ENCODE results near the gene SCT. TPM values are rescaled to one million over a fixed set of nuclear protein-coding genes. Genes with fewer than 3 reads are reported as not detected.

The SCT gene
- total RNA-seq, 2 experiments from 2014 or later = not detected

DNA sequence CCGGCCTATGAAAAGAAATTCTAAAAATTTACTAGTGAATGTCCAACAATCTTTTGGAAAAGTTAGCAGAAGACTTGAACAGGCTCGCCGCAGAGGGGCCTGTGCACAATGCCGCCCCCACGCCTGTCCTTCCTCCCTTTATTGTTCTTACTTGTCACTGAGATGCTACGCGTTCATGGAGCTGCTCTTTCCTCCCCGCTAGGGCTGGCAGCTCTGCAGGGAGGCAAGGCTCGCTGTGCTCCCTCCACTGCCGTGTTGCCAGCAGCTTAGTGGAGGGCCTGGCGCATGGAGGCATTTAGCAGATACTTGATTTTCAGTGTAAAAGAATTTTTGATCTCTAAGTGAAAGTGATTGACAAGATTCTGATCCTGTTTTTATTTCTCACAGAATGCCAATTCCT, 36.0 kb downstream of the SCT start:
- peaks cover 21% of the 10 kb centered on the region for H3K4me1 ChIP-seq (ENCODE audit: insufficient read depth, low read length)
- H3K27ac Mint-ChIP-seq = peak overlapping the region; percentile 68
- no peak overlapping the region for H3K4me3 ChIP-seq (ENCODE audit: low read length)
- DNase-seq (no peak), ATAC-seq (ENCODE audit: poor library complexity) (no peak)
- no peaks in the 10 kb centered on the region for H3K9me3 ChIP-seq (ENCODE audit: control insufficient read depth in 1 of 2, insufficient read depth in 1 of 2, low read length in 2 of 2)
- peaks cover 21% of the 10 kb centered on the region for H3K4me1 Mint-ChIP-seq (ENCODE audit: low read depth)
- CTCF ChIA-PET = interaction anchor here (1.0 kb wide), 1 partner anchor 36 kb away, joined by 3 read pairs; no protein-coding TSS in a partner anchor
- POLR2A ChIA-PET = interaction anchor here (0.6 to 1.3 kb wide), 3 partner anchors 9 to 218 kb away, joined by 3 to 5 read pairs (median 3); partner anchors contain the start of gene PHRF1
- intact Hi-C loops (cut with DNase I, micrococcal nuclease) = no loop called here
- H3K36me3 ChIP-seq (ENCODE audit: insufficient read depth, low read length) = peaks cover 72% of the 10 kb centered on the region
- H3K27ac ChIP-seq (ENCODE audit: low read depth in 1 of 2, low read length in 2 of 2) = no peak overlapping the region
- TF ChIP-seq, protein P1, sequence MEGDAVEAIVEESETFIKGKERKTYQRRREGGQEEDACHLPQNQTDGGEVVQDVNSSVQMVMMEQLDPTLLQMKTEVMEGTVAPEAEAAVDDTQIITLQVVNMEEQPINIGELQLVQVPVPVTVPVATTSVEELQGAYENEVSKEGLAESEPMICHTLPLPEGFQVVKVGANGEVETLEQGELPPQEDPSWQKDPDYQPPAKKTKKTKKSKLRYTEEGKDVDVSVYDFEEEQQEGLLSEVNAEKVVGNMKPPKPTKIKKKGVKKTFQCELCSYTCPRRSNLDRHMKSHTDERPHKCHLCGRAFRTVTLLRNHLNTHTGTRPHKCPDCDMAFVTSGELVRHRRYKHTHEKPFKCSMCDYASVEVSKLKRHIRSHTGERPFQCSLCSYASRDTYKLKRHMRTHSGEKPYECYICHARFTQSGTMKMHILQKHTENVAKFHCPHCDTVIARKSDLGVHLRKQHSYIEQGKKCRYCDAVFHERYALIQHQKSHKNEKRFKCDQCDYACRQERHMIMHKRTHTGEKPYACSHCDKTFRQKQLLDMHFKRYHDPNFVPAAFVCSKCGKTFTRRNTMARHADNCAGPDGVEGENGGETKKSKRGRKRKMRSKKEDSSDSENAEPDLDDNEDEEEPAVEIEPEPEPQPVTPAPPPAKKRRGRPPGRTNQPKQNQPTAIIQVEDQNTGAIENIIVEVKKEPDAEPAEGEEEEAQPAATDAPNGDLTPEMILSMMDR (IDR thresholded peaks at IDR 0.05) = no peak
- H3K27me3 ChIP-seq (ENCODE audit: control insufficient read depth in 1 of 2, insufficient read depth in 2 of 2, low read length in 2 of 2) = no peaks in the 10 kb centered on the region
- H3K9me3 Mint-ChIP-seq = no peaks in the 10 kb centered on the region
- H3K4me3 Mint-ChIP-seq = no peak overlapping the region
- H3K36me3 Mint-ChIP-seq (ENCODE audit: low read depth) = peaks cover 94% of the 10 kb centered on the region
- H3K27me3 Mint-ChIP-seq = no peaks in the 10 kb centered on the region

DNA sequence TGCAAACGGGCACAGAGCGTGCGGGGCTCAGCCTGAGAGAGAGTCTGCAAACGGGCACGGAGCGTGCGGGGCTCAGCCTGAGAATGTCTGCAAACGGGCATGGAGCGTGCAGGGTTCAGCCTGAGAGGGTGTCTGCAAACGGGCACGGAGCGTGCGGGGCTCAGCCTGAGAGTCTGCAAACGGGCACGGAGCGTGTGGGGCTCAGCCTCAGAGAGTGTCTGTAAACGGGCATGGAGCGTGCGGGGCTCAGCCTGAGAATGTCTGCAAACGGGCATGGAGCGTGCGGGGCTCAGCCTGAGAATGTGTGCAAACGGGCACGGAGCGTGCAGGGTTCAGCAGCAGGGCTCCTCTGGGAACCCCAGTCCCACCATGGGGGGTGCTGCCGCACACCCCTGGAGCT, 37.2 kb downstream of the SCT start:
- peaks cover 66% of the 10 kb centered on the region for H3K36me3 ChIP-seq (ENCODE audit: insufficient read depth, low read length)
- no peaks in the 10 kb centered on the region for H3K9me3 ChIP-seq (ENCODE audit: control insufficient read depth in 1 of 2, insufficient read depth in 1 of 2, low read length in 2 of 2)
- ATAC-seq (ENCODE audit: poor library complexity) (no peak), DNase-seq (no peak)
- no peak overlapping the region for H3K4me3 ChIP-seq (ENCODE audit: low read length)
- H3K9me3 Mint-ChIP-seq = no peaks in the 10 kb centered on the region
- peaks cover 83% of the 10 kb centered on the region for H3K36me3 Mint-ChIP-seq (ENCODE audit: low read depth)
- H3K27ac ChIP-seq (ENCODE audit: low read depth in 1 of 2, low read length in 2 of 2) = no peak overlapping the region
- ChIA-PET CTCF (no interaction called here), POLR2A (interaction anchor here (1.3 kb wide), 1 partner anchor 14 kb away, joined by 3 read pairs; the partner anchor contains the start of gene PHRF1)
- H3K4me1 Mint-ChIP-seq (ENCODE audit: low read depth) = peaks cover 22% of the 10 kb centered on the region
- intact Hi-C loops (cut with DNase I, micrococcal nuclease) = loop anchor here in 1 of 2 experiments (2.0 kb wide), 1 partner anchor 21 kb away; no protein-coding TSS in a partner anchor
- H3K27ac Mint-ChIP-seq = peak overlapping the region; percentile 96
- peaks cover 20% of the 10 kb centered on the region for H3K4me1 ChIP-seq (ENCODE audit: insufficient read depth, low read length)
- H3K4me3 Mint-ChIP-seq = no peak overlapping the region
- TF ChIP-seq, protein P1 (IDR thresholded peaks at IDR 0.05) = no peak
- no peaks in the 10 kb centered on the region for H3K27me3 Mint-ChIP-seq
- H3K27me3 ChIP-seq (ENCODE audit: control insufficient read depth in 1 of 2, insufficient read depth in 2 of 2, low read length in 2 of 2) = no peaks in the 10 kb centered on the region

DNA sequence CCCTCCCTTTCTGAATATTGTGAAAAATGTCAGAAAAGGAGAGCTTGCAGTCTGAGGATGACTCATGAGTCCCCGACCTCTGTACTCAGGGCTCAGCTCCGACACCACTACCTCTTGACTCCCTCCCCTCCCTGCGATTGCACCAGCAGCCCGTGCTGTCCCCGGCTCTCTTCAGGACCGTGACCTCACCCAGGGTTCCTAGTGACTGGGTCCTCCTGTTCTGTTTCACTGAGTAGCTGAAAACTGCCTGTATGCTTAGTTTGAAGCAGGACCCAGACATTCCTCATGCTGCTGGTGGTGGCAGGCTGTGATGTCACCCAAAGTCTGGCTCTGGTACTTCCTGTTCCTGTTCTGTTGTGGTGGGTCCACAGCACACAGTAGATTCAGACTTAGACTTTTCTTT, 39.0 kb downstream of the SCT start:
- Histone ChIP-seq H3K4me1 (ENCODE audit: insufficient read depth, low read length) (peaks cover 20% of the 10 kb centered on the region), H3K27ac (ENCODE audit: low read depth in 1 of 2, low read length in 2 of 2) (peak overlapping the region; percentile 51 to 77), H3K4me3 (ENCODE audit: low read length) (no peak overlapping the region), H3K9me3 (ENCODE audit: control insufficient read depth in 1 of 2, insufficient read depth in 1 of 2, low read length in 2 of 2) (no peaks in the 10 kb centered on the region), H3K36me3 (ENCODE audit: insufficient read depth, low read length) (peaks cover 64% of the 10 kb centered on the region), H3K27me3 (ENCODE audit: control insufficient read depth in 1 of 2, insufficient read depth in 2 of 2, low read length in 2 of 2) (no peaks in the 10 kb centered on the region)
- intact Hi-C loops (cut with DNase I, micrococcal nuclease) = loop anchor here in 1 of 2 experiments (2.0 kb wide), 1 partner anchor 19 kb away; no protein-coding TSS in a partner anchor
- TF ChIP-seq, protein P1 (IDR thresholded peaks at IDR 0.05) = no peak
- DNase-seq (peak; percentile 40 to 89 (median 71)), ATAC-seq (ENCODE audit: poor library complexity) (peak; percentile 91)
- peaks cover 22% of the 10 kb centered on the region for H3K4me1 Mint-ChIP-seq (ENCODE audit: low read depth)
- no peaks in the 10 kb centered on the region for H3K9me3 Mint-ChIP-seq
- peaks cover 77% of the 10 kb centered on the region for H3K36me3 Mint-ChIP-seq (ENCODE audit: low read depth)
- ChIA-PET CTCF (interaction anchor here (1.1 kb wide), 1 partner anchor 33 kb away, joined by 6 read pairs; no protein-coding TSS in a partner anchor), POLR2A (interaction anchor here (1.3 to 3.0 kb wide), 3 partner anchors 9 to 26 kb away, joined by 4 to 17 read pairs (median 9); partner anchors contain the start of gene PHRF1)
- no peaks in the 10 kb centered on the region for H3K27me3 Mint-ChIP-seq
- peak overlapping the region; percentile 56 for H3K4me3 Mint-ChIP-seq
- H3K27ac Mint-ChIP-seq = peak overlapping the region; percentile 96

Data from CD4-positive, alpha-beta T cell (primary cell).